Heart right ventricle (tissue), 16 donors: ENCODE results near the gene TLCD4. TPM values are rescaled to one million over a fixed set of nuclear protein-coding genes. Genes with fewer than 3 reads are reported as not detected.
"Not testable (repeated sequence)": the region's sequence is repeated elsewhere in the genome, so short reads cannot be mapped to it uniquely, and the experiment has no call there.

Source experiments
- ATAC-seq, 8 donors: fragments of 200-7000 bp; cut with Tn5 transposase; one replicate each; pipeline ENCODE4 v1.9.1; 2020; ENCODE audit warnings: mild to moderate bottlenecking in 8 of 8, moderate library complexity in 8 of 8, moderate number of reproducible peaks in 1 of 8
- DNase-seq, 2 donors: peaks; one replicate each; pipeline ENCODE4 v3.0.0-alpha.2; 2020
- H3K27ac ChIP-seq, 10 donors: fragments of 200-600 bp; sonication (generic) in 2 of 10; one replicate each; pipeline versions ENCODE4 v1.5.0 to v1.8.0; 2020 to 2022; ENCODE audit warnings: mild to moderate bottlenecking in 3 of 10
- H3K27me3 ChIP-seq, 7 donors: fragments of 200-600 bp; one replicate each; pipeline ENCODE4 v1.8.0; 2021 to 2022; ENCODE audit warnings: mild to moderate bottlenecking in 2 of 7
- H3K36me3 ChIP-seq, 9 donors: fragments of 200-600 bp; sonication (generic) in 1 of 9; one replicate each; pipeline versions ENCODE4 v1.5.0 to v1.8.0; 2020 to 2022; ENCODE audit warnings: mild to moderate bottlenecking in 2 of 9
- H3K4me1 ChIP-seq, 9 donors: fragments of 200-600 bp; sonication (generic) in 1 of 9; one replicate each; pipeline versions ENCODE4 v1.5.0 to v1.8.0; 2020 to 2022; ENCODE audit warnings: mild to moderate bottlenecking in 4 of 9
- H3K4me3 ChIP-seq, 10 donors: fragments of 200-600 bp; sonication (generic) in 2 of 10; one replicate each; pipeline versions ENCODE4 v1.5.0 to v1.8.0; 2020 to 2022; ENCODE audit warnings: mild to moderate bottlenecking in 7 of 10, moderate library complexity in 2 of 10
- H3K9me3 ChIP-seq, 11 donors: fragments of 200-600 bp in 10 of 11; sonication (generic) in 2 of 11; one replicate each; pipeline versions ENCODE4 v1.5.0 to v1.8.0; 2013 to 2022; ENCODE audit warnings: mild to moderate bottlenecking in 2 of 11, control low read depth in 1 of 11, moderate library complexity in 1 of 11
- CTCF ChIP-seq, 9 donors: fragments of 200-600 bp; sonication (generic) in 2 of 9; IDR thresholded peaks; one replicate each; pipeline versions ENCODE4 v1.5.0 to v1.8.0; 2021 to 2022; ENCODE audit warnings: antibody characterized with exemption in 9 of 9, mild to moderate bottlenecking in 5 of 9, moderate library complexity in 1 of 9
- WGBS, 2 donors: extraction: QIAGEN DNeasy Blood & Tissue Kit; methylation state at CpG; one replicate each; pipeline ENCODE4 v1.1.7; 2013; ENCODE audit warnings: inconsistent platforms in 1 of 2; 5-methylcytosine and 5-hydroxymethylcytosine counted together
- intact Hi-C, 10 donors: fragments of 100-400 bp; cut with DNase I; formaldehyde crosslinking; loops; one replicate each; pipeline versions ENCODE4 v1.11.1 to v1.14.2; 2022
- polyA plus RNA-seq, 2 donors: library from polyadenylated mRNA; stranded (reverse); fragments of 200-250 nt; gene quantifications; one replicate each; pipeline ENCODE4 v1.2.3, GENCODE V29; 2013
- total RNA-seq, 10 donors: library from RNA; stranded (reverse); fragmentation: NEBNext Ultra II Directional in 3 of 10; extraction: Animal tissue kit (Norgen Biotek cat#: 25700) in 3 of 10; gene quantifications; one replicate each; pipeline versions ENCODE4 v1.2.1 to v1.2.4, GENCODE V29; 2021 to 2023
- donor health status: Arrhythmogenic right ventricular cardiomyopathy.
- donor health status: ischemic (EF 13 %, LVEDD 7.1; RV severe dilation, severe dysfunction).
- donor health status: healthy with polysubstance abuse.
- donor health status: DM: no; HTN: yes; CAD: no.
- donor health status: DM: no; HTN: no; CAD: no.
- donor health status: ischemic (EF 25% LVEDD 6.9; RV normal size, moderate dysfunction).
- donor health status: ischemic (EF 25% LVEDD 5.7; RV mildly dilated, moderate dysfunction).
- donor health status: healthy.
- donor health status: DM: yes; HTN: yes; CAD: no.
- donor health status: Ischemic cardiomyopathy.
- donor health status: ischemic (EF 35%, LVEDD 5.7; RV mildly dilated, moderate dysfunction).
- donor health status: nonischemic (EF 11% LVEDD 7.7; RV severe dilation, severe dysfunction).
- donor health status: DM: yes; HTN: yes; CAD: no.
- donor health status: PGD.
- donor health status: ischemic (EF 29% LVEDD 5.4; RV normal size, mild dysfunction).
- donor health status: nonischemic (EF 23%, LVEDD 6.1; RV moderate dilation, normal function).

TLCD4 gene
- total and polyA plus RNA-seq, 12 donors: 8.2 to 100 (median 63.6) TPM

GRCh38 chr1:95139039-95139438 lies 21.9 kb downstream of the TLCD4 start:
- Histone ChIP-seq H3K27me3 (no peaks in the 10 kb centered on the region), H3K4me3 (no peak overlapping the region), H3K36me3 (peaks cover 0 to 8% (median 0%) of the 10 kb centered on the region in 9 donors), H3K27ac (no peak overlapping the region), H3K4me1 (no peaks in the 10 kb centered on the region), H3K9me3 (no peaks in the 10 kb centered on the region)
- DNase-seq (no peak), ATAC-seq (no peak)
- no peak for TF ChIP-seq CTCF (IDR thresholded peaks at IDR 0.05)
- intact Hi-C loops: no loop called here
- WGBS, 2 donors: 91 to 100% methylated on average over 1 of the region's 1 CpG

GRCh38 chr1:95140791-95141190 lies 23.6 kb downstream of the TLCD4 start:
- peaks cover 0 to 20% (median 0%) of the 10 kb centered on the region in 9 donors for H3K36me3 ChIP-seq
- H3K9me3 ChIP-seq: no peaks in the 10 kb centered on the region
- H3K4me3 ChIP-seq: no peak overlapping the region
- no peak overlapping the region for H3K27ac ChIP-seq
- intact Hi-C loops: no loop called here
- DNase-seq (no peak), ATAC-seq (no peak)
- no peak for TF ChIP-seq CTCF (IDR thresholded peaks at IDR 0.05)
- no peaks in the 10 kb centered on the region for H3K4me1 ChIP-seq
- H3K27me3 ChIP-seq: no peaks in the 10 kb centered on the region

DNA sequence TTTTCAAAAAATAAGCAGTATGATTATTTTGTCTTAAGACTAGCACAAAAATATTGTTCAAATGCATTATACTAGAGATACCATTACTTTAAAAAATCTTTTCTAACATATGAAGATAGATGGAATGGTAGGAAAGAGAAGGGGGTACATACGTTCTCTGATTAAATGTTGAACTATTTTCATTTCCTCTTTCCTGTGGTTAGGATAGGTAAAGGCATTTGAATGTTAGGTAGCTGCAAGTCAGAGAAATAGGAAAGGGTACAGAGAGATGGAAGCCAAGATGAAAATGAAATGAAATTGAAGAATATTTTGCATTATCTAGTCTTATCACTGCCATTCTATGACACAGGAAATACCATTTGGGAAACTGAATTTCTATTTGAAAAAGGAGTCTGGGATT lies 28.3 kb downstream of the TLCD4 start:
- no peaks in the 10 kb centered on the region for H3K4me1 ChIP-seq
- no peak overlapping the region for H3K27ac ChIP-seq
- WGBS, 2 donors: 81 to 89% methylated on average over 1 of the region's 1 CpG
- H3K27me3 ChIP-seq: no peaks in the 10 kb centered on the region
- no peak overlapping the region for H3K4me3 ChIP-seq
- TF ChIP-seq CTCF (IDR thresholded peaks at IDR 0.05): no peak
- H3K36me3 ChIP-seq: peaks cover 0 to 31% (median 0%) of the 10 kb centered on the region in 9 donors
- H3K9me3 ChIP-seq: no peaks in the 10 kb centered on the region
- ATAC-seq (no peak), DNase-seq (no peak)
- intact Hi-C loops: no loop called here

GRCh38 chr1:95146637-95147036 lies 29.5 kb downstream of the TLCD4 start:
- H3K4me3 ChIP-seq: no peak overlapping the region
- no peak overlapping the region for H3K27ac ChIP-seq
- TF ChIP-seq CTCF (IDR thresholded peaks at IDR 0.05): no peak
- no peaks in the 10 kb centered on the region for H3K9me3 ChIP-seq
- no peak for DNase-seq
- H3K36me3 ChIP-seq: peaks cover 0 to 36% (median 0%) of the 10 kb centered on the region in 9 donors
- intact Hi-C loops: no loop called here
- H3K27me3 ChIP-seq: no peaks in the 10 kb centered on the region
- no peak for ATAC-seq
- H3K4me1 ChIP-seq: no peaks in the 10 kb centered on the region

GRCh38 chr1:95154096-95154495 lies 36.9 kb downstream of the TLCD4 start:
- no peak for TF ChIP-seq CTCF (IDR thresholded peaks at IDR 0.05)

DNA sequence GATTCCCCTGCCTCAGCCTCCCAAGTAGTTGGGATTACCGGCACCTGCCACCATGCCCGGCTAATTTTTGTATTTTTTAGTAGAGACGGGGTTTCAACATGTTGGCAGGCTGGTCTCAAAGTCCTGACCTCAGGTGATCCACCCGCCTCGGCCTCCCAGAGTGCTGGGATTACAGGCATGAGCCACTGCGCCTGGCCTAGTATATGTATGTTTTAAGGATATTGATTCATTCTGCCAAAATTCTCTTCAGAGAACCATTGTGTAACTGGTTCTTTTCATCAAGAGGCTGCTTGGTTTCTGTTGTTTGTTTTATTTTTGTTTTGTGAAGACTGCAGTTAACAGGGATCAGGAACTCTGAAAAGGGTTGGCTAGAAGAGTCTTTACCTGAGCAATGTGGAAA lies 48.4 kb downstream of the TLCD4 start:
- ATAC-seq, H3K4me3 ChIP-seq, H3K27ac ChIP-seq, intact Hi-C loops, H3K27me3 ChIP-seq, DNase-seq: not testable (repeated sequence)
- H3K36me3 ChIP-seq: peaks cover 0 to 26% (median 0%) of the 10 kb centered on the region in 9 donors
- H3K9me3 ChIP-seq: peaks cover 0 to 20% (median 4%) of the 10 kb centered on the region in 11 donors
- 95 to 97% methylated on average over 6 of the region's 6 CpGs for WGBS, 2 donors
- H3K4me1 ChIP-seq: peaks cover 0 to 22% (median 0%) of the 10 kb centered on the region in 9 donors

More at GRCh38 chr1:95154096-95154495, 36.9 kb downstream of the TLCD4 start:
- Histone ChIP-seq H3K9me3 (no peaks in the 10 kb centered on the region), H3K27ac (no peak overlapping the region), H3K27me3 (no peaks in the 10 kb centered on the region), H3K4me3 (no peak overlapping the region), H3K36me3 (peaks cover 0 to 11% (median 0%) of the 10 kb centered on the region in 9 donors), H3K4me1 (no peaks in the 10 kb centered on the region)
- WGBS, 2 donors: 17 to 19% methylated on average over 1 of the region's 1 CpG
- DNase-seq (no peak), ATAC-seq (no peak)
- intact Hi-C loops: no loop called here
